B cell (primary cell): ENCODE measurements around the gene RPUSD2. TPM values are rescaled to one million over a fixed set of nuclear protein-coding genes. Genes with fewer than 3 reads are reported as not detected.

Source experiments
- ATAC-seq: fragments of 200-7000 bp; cut with Tn5 transposase; one replicate; pipeline ENCODE4 v1.10.0; 2021; ENCODE audit warnings: low read depth, mild to moderate bottlenecking, moderate number of reproducible peaks, moderate library complexity
- CTCF ChIA-PET: fragments of 350-600 bp; sonication (Branson Sonifier 250); formaldehyde crosslinking; loops from one replicate; lab custom pipeline; 2021; ENCODE audit warnings: antibody characterized with exemption, inconsistent platforms; lab: Charles Lee
- POLR2A ChIA-PET: fragments of 350-600 bp; sonication (Branson Sonifier 250); formaldehyde crosslinking; loops from one replicate; lab custom pipeline; 2021; ENCODE audit warnings: antibody characterized with exemption; lab: Charles Lee
- DNase-seq: peaks from one replicate; pipeline ENCODE4 v3.0.0; 2013
- H2AFZ ChIP-seq: 2 replicates; pipeline ENCODE4 v1.6.1; 2012; ENCODE audit warnings: mild to moderate bottlenecking, low read depth, low read length; ENCODE audit not compliant: insufficient read depth, poor library complexity, severe bottlenecking
- H3K27ac ChIP-seq, 2 donors: 1 replicate in 1 of 2; 2 replicates in 1 of 2; pipeline ENCODE4 v1.5.1; 2012 to 2013; ENCODE audit warnings: low read length in 2 of 2, mild to moderate bottlenecking in 2 of 2, moderate library complexity in 1 of 2
- H3K27me3 ChIP-seq, 4 experiments: fragments of 200-600 bp in 1 of 4; sonication (generic) in 1 of 4; replicated peaks in 1 of 4; 1 replicate in 2 of 4; 2 replicates in 2 of 4; pipeline versions ENCODE4 v1.6.1 to v1.7.0; 2013 to 2016; ENCODE audit warnings: low read length in 3 of 4, mild to moderate bottlenecking in 2 of 4, mixed read lengths in 1 of 4, moderate library complexity in 1 of 4; ENCODE audit not compliant: insufficient read depth in 4 of 4, control insufficient read depth in 3 of 4; ENCODE audit errors: control extremely low read depth in 1 of 4
- H3K36me3 ChIP-seq, 2 experiments: replicated peaks in 1 of 2; 1 replicate in 1 of 2; 2 replicates in 1 of 2; pipeline versions ENCODE4 v1.6.1 to v1.7.1; 2013; ENCODE audit warnings: low read length in 1 of 2; ENCODE audit not compliant: insufficient read depth in 2 of 2, control insufficient read depth in 1 of 2; ENCODE audit errors: control extremely low read depth in 1 of 2, extremely low read depth in 1 of 2
- H3K4me1 ChIP-seq, 2 donors: fragments of 200-600 bp in 1 of 2; sonication (generic) in 1 of 2; 1 replicate in 1 of 2; 2 replicates in 1 of 2; pipeline versions ENCODE4 v1.5.1 to v1.6.1; 2013 to 2017; ENCODE audit warnings: low read length in 2 of 2; ENCODE audit not compliant: control insufficient read depth in 2 of 2, insufficient read depth in 2 of 2
- H3K4me2 ChIP-seq: replicated peaks from 2 replicates; pipeline ENCODE3; 2012; ENCODE audit warnings: mild to moderate bottlenecking, low read depth, low read length; ENCODE audit not compliant: poor library complexity, severe bottlenecking
- H3K4me3 ChIP-seq, 5 experiments: fragments of 200-600 bp in 1 of 5; sonication (generic) in 1 of 5; 1 replicate in 3 of 5; 2 replicates in 2 of 5; pipeline versions ENCODE4 v1.5.1 to v1.7.0; 2011 to 2016; ENCODE audit warnings: low read length in 4 of 5, mild to moderate bottlenecking in 4 of 5, low read depth in 2 of 5, control low read depth in 1 of 5, moderate library complexity in 1 of 5; ENCODE audit not compliant: insufficient read depth in 1 of 5; ENCODE audit errors: control extremely low read depth in 1 of 5, extremely low read depth in 1 of 5
- H3K79me2 ChIP-seq: fragments of 200-600 bp; sonication (generic); one replicate; pipeline ENCODE4 v1.6.0; 2016; ENCODE audit warnings: low read length; ENCODE audit not compliant: control insufficient read depth, insufficient read depth
- H3K9ac ChIP-seq: fragments of 200-600 bp; sonication (generic); 2 replicates; pipeline ENCODE4 v1.6.1; 2017; ENCODE audit warnings: mild to moderate bottlenecking, low read length, moderate library complexity
- H3K9me3 ChIP-seq, 3 donors: one replicate each; pipeline versions ENCODE4 v1.6.1 to v1.7.1; 2013; ENCODE audit warnings: low read length in 2 of 3; ENCODE audit not compliant: control insufficient read depth in 2 of 3, insufficient read depth in 1 of 3; ENCODE audit errors: control extremely low read depth in 1 of 3
- H4K20me1 ChIP-seq: 2 replicates; pipeline ENCODE4 v1.6.0; 2012; ENCODE audit warnings: mild to moderate bottlenecking, low read length; ENCODE audit not compliant: insufficient read depth, control insufficient read depth, poor library complexity, severe bottlenecking
- H3K27ac Mint-ChIP-seq: one replicate; pipeline ENCODE4 v1.8.0; 2021; ENCODE audit warnings: mixed read lengths
- H3K27me3 Mint-ChIP-seq: one replicate; pipeline ENCODE4 v1.8.0; 2021; ENCODE audit warnings: mixed read lengths
- H3K4me1 Mint-ChIP-seq: one replicate; pipeline ENCODE4 v1.8.0; 2021; ENCODE audit warnings: mixed read lengths
- H3K4me3 Mint-ChIP-seq: one replicate; pipeline ENCODE4 v1.8.0; 2021; ENCODE audit warnings: mixed read lengths
- H3K9me3 Mint-ChIP-seq: one replicate; pipeline ENCODE4 v1.8.0; 2022; ENCODE audit warnings: mixed read lengths; ENCODE audit not compliant: insufficient read depth
- CTCF ChIP-seq: fragments of 200-600 bp; IDR thresholded peaks from one replicate; pipeline ENCODE4 v1.8.0; 2022; ENCODE audit warnings: antibody characterized with exemption, mild to moderate bottlenecking
- EZH2 ChIP-seq: IDR thresholded peaks from 2 replicates; pipeline ENCODE4 v1.6.1; 2012; ENCODE audit warnings: borderline replicate concordance, low read depth, mild to moderate bottlenecking, moderate library complexity, low read length; ENCODE audit not compliant: insufficient read depth, poor library complexity, severe bottlenecking
- WGBS: methylation state at CpG from one replicate; pipeline ENCODE4 v1.1.5; 2013; ENCODE audit warnings: missing lambda C conversion rate; ENCODE audit not compliant: insufficient coverage; 5-methylcytosine and 5-hydroxymethylcytosine counted together
- intact Hi-C: fragments of 100-400 bp; cut with micrococcal nuclease; formaldehyde crosslinking; loops from one replicate; pipeline ENCODE4 v1.10.0; 2022
- polyA plus RNA-seq: library from polyadenylated mRNA; depleted of rRNA; stranded (reverse); fragments of >200 nt; gene quantifications from 2 replicates; pipeline ENCODE4 v1.2.3, GENCODE V29; 2012
- total RNA-seq, 2 donors: library from RNA; stranded (reverse); fragments of 120-200 nt in 1 of 2; gene quantifications; 1 replicate in 1 of 2; 2 replicates in 1 of 2; pipeline versions ENCODE4 v1.2.3 to v1.2.4, GENCODE V29; 2013 to 2022

RPUSD2 gene
- total and polyA plus RNA-seq, 2 donors (not counting 1 experiment from before 2014, with no cell fraction given), result 9.8 to 21.1 TPM

DNA sequence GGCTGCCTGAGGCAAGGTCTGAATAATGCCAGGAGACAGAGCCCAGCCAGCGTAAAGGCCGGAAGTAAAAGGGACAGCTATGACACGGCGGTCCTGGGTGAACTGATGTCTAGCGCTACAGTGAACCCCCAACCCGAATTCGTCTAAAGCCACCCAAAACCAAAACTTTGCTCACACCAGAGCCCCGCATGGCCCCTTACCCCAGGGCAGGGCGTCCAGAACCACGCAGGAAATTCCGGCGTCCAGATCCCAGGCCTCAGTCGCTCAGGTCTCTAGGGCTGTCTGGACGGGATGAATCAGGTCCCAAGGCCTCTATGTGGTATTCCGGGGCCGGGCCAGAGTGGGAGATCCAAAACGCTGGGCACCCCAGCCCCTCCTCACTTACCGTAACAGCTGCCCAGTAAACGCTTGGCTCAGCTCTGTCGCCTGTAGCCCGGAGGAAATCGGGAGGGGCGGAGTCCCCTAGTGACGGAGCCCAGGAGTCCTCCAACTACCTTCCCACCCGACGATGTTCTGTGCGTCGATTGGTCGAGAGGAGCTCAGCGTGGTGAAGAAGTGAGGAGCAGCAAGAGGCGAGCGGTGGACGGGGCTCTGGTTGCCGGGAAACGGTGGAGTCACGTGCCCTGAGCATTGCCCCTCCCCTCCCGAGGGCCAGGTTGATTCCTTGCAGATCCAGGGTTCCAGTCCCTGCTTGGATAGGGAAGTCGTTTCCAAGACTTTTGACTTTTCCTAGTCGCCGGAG, 4.3 kb upstream of the RPUSD2 start, which contains the start of gene CCDC32:
Gene CCDC32 (minus strand): TSS at position 452 of the 742 bp plus-strand sequence. CDS start 2,027 bp downstream, outside the sequence.
- Mint-ChIP-seq H3K4me1 (peaks cover 62% of the 10 kb centered on the region), H3K27me3 (no peaks in the 10 kb centered on the region), H3K9me3 (no peaks in the 10 kb centered on the region), H3K4me3 (peak within 1 kb of the TSS; percentile 82), H3K27ac (peak within 1 kb of the TSS; percentile 86)
- 0% methylated on average over 36 of the region's 40 CpGs for WGBS
- H3K9me3 ChIP-seq, result no peaks in the 10 kb centered on the region
- peak within 1 kb of the TSS; percentile 82 for H3K4me2 ChIP-seq
- H3K79me2 ChIP-seq, result peaks cover 72% of the 10 kb centered on the region
- peaks cover 50 to 55% of the 10 kb centered on the region in 2 donors for H3K4me1 ChIP-seq
- H3K36me3 ChIP-seq, result peaks cover 1 to 21% of the 10 kb centered on the region in 2 experiments
- ATAC-seq (peak; percentile 90), DNase-seq (peak; percentile 96)
- H3K9ac ChIP-seq, result peak within 1 kb of the TSS; percentile 88
- no peaks in the 10 kb centered on the region for H3K27me3 ChIP-seq
- H3K27ac ChIP-seq, result peak within 1 kb of the TSS; percentile 87 to 97
- TF ChIP-seq EZH2 (no peak), CTCF (no peak)
- H2AFZ ChIP-seq, result peak within 1 kb of the TSS; percentile 84
- ChIA-PET CTCF (interaction anchor here (0.5 to 3.0 kb wide), 12 partner anchors 13 to 338 kb away, joined by 3 to 32 read pairs (median 3); no protein-coding TSS in a partner anchor), POLR2A (interaction anchor here (0.6 to 1.3 kb wide), 9 partner anchors 12 to 279 kb away, joined by 3 to 9 read pairs (median 4); partner anchors contain the start of genes RAD51 and SPINT1)
- peaks cover 12% of the 10 kb centered on the region for H4K20me1 ChIP-seq
- H3K4me3 ChIP-seq, result peak within 1 kb of the TSS; percentile 81 to 100 (median 89)
- intact Hi-C loops, result loop anchor here (1.0 to 10.0 kb wide), 6 partner anchors 14 to 550 kb away; partner anchors contain the start of genes BAHD1, INO80, KNL1 and VPS18
